Measurements from ENCODE around the gene TRPM1.
A peak's percentile ranks its signal among the peaks of the same experiment; 100 is the strongest.

Gene TRPM1

GRCh38 chr15:31020542-31020941, 81.0 kb downstream of the TRPM1 start:
- no peak for DNase-seq

- no peak for DNase-seq
Observed at GRCh38 chr15:31019986-31020385, 81.5 kb downstream of the TRPM1 start.

GRCh38 chr15:31017311-31017710, 84.2 kb downstream of the TRPM1 start:
- no peak for DNase-seq

- DNase-seq = no peak
Observed at GRCh38 chr15:31016446-31016915, 85.0 kb downstream of the TRPM1 start.

- no peak for DNase-seq
Observed at GRCh38 chr15:31014608-31014925, 87.0 kb downstream of the TRPM1 start.

- no peak for DNase-seq
Observed at GRCh38 chr15:31013863-31014607, 87.5 kb downstream of the TRPM1 start.

GRCh38 chr15:31012455-31012854, 89.1 kb downstream of the TRPM1 start:
- DNase-seq = no peak

- DNase-seq = no peak
Observed at GRCh38 chr15:31010036-31010435, 91.5 kb downstream of the TRPM1 start.

GRCh38 chr15:31005660-31006059, 95.9 kb downstream of the TRPM1 start:
- DNase-seq = no peak

GRCh38 chr15:31004220-31004733, 97.2 kb downstream of the TRPM1 start:
- no peak for DNase-seq

- no peak for DNase-seq
Observed at GRCh38 chr15:31001702-31002101, 99.8 kb downstream of the TRPM1 start.

GRCh38 chr15:30999729-31000128, 101.8 kb downstream of the TRPM1 start:
- DNase-seq = no peak

GRCh38 chr15:30997270-30997669, 104.3 kb downstream of the TRPM1 start:
- DNase-seq = no peak

- DNase-seq = no peak
Observed at GRCh38 chr15:30992249-30992864, 109.2 kb downstream of the TRPM1 start.

GRCh38 chr15:30991255-30992235, 110.0 kb downstream of the TRPM1 start, which contains the start of gene MTMR10:
Gene MTMR10 (minus strand): TSS chr15:30991628. CDS start chr15:30991506, 122 bp downstream.
- peak in 46 of 51 donors; percentile 32 to 89 (median 70) for DNase-seq

- peak in 3 of 51 donors; percentile 20 to 68 (median 47) for DNase-seq
Observed at GRCh38 chr15:30990446-30991254, 110.9 kb downstream of the TRPM1 start.

GRCh38 chr15:30990036-30990435, 111.5 kb downstream of the TRPM1 start:
- DNase-seq = peak in 2 of 51 donors; percentile 15 to 17

- DNase-seq = peak in 5 of 51 donors; percentile 36 to 79 (median 46)
Observed at GRCh38 chr15:30985081-30985531, 116.4 kb downstream of the TRPM1 start.

- DNase-seq = peak in 20 of 51 donors; percentile 8 to 79 (median 38)
Observed at GRCh38 chr15:30984542-30984941, 117.0 kb downstream of the TRPM1 start.

GRCh38 chr15:30984118-30984517, 117.4 kb downstream of the TRPM1 start:
- no peak for DNase-seq

GRCh38 chr15:30979457-30979856, 122.1 kb downstream of the TRPM1 start:
- DNase-seq = no peak
